AG09309 (cell line): ENCODE data around the gene RFX2.
"Not testable (repeated sequence)": the region's sequence is repeated elsewhere in the genome, so short reads cannot be mapped to it uniquely, and the experiment has no call there.

Experiments
- DNase-seq: peaks from one replicate; pipeline ENCODE4 v3.0.0-alpha.2; 2010; ENCODE audit warnings: low read depth
- H3K4me3 ChIP-seq: 2 replicates; pipeline ENCODE4 v1.5.1; 2011; ENCODE audit warnings: mild to moderate bottlenecking, low read depth, low read length, moderate library complexity; ENCODE audit not compliant: control insufficient read depth
- CTCF ChIP-seq: IDR thresholded peaks from 2 replicates; pipeline ENCODE4 v1.5.1; 2011; ENCODE audit warnings: mild to moderate bottlenecking, low read depth, low read length, inconsistent platforms; ENCODE audit not compliant: insufficient read depth, control insufficient read depth; ENCODE audit errors: missing control alignments

The RFX2 gene

GRCh38 chr19:6011206-6011605 lies 99.1 kb downstream of the RFX2 start:
- H3K4me3 ChIP-seq, result no peak overlapping the region
- no peak for TF ChIP-seq CTCF
- no peak for DNase-seq

- TF ChIP-seq CTCF, result no peak
- DNase-seq, result no peak
- no peak overlapping the region for H3K4me3 ChIP-seq
These were observed 100.2 kb downstream of the RFX2 start for GRCh38 chr19:6010107-6010506.

GRCh38 chr19:6007866-6008265 lies 102.4 kb downstream of the RFX2 start:
- H3K4me3 ChIP-seq, result no peak overlapping the region
- no peak for DNase-seq
- no peak for TF ChIP-seq CTCF

GRCh38 chr19:6006896-6007295 lies 103.4 kb downstream of the RFX2 start:
- no peak overlapping the region for H3K4me3 ChIP-seq
- TF ChIP-seq CTCF, result no peak
- no peak for DNase-seq

GRCh38 chr19:6006070-6006446 lies 104.2 kb downstream of the RFX2 start:
- DNase-seq, H3K4me3 ChIP-seq: not testable (repeated sequence)

- no peak for TF ChIP-seq CTCF
- H3K4me3 ChIP-seq, result no peak overlapping the region
- no peak for DNase-seq
These were observed 104.8 kb downstream of the RFX2 start for GRCh38 chr19:6005321-6006069.

GRCh38 chr19:6003976-6004375 lies 106.3 kb downstream of the RFX2 start:
- no peak for DNase-seq
- TF ChIP-seq CTCF, result no peak
- H3K4me3 ChIP-seq, result no peak overlapping the region
